Astrocyte of the cerebellum (primary cell): ENCODE data around the gene UBE4B.

Experiments used
- DNase-seq: peaks from one replicate; pipeline ENCODE4 v3.0.0-alpha.2; 2011; ENCODE audit warnings: low read depth
- H3K4me3 ChIP-seq: 2 replicates; pipeline ENCODE4 v1.5.1; 2011; ENCODE audit warnings: mild to moderate bottlenecking, low read depth, low read length, moderate library complexity
- CTCF ChIP-seq: IDR thresholded peaks from 2 replicates; pipeline ENCODE4 v1.5.1; 2012; ENCODE audit warnings: low read length, low read depth, moderate library complexity, mild to moderate bottlenecking; ENCODE audit errors: missing control alignments
- in situ Hi-C: cut with HindIII; loops from 2 replicates; pipeline ENCODE4 v1.10.0; 2017; ENCODE audit warnings: low sequenced_read_pairs

UBE4B gene

GRCh38 chr1:10085076-10085475 is 52.3 kb downstream of the UBE4B start:
- in situ Hi-C loops, result no loop called here
- TF ChIP-seq CTCF, result no peak
- no peak overlapping the region for H3K4me3 ChIP-seq
- DNase-seq, result no peak

GRCh38 chr1:10087210-10087609 is 54.5 kb downstream of the UBE4B start:
- TF ChIP-seq CTCF, result no peak
- DNase-seq, result no peak
- in situ Hi-C loops, result no loop called here
- no peak overlapping the region for H3K4me3 ChIP-seq

- no peak for TF ChIP-seq CTCF
- in situ Hi-C loops, result no loop called here
- no peak overlapping the region for H3K4me3 ChIP-seq
- no peak for DNase-seq
Observed at GRCh38 chr1:10101929-10102328, 69.2 kb downstream of the UBE4B start.

- no peak for TF ChIP-seq CTCF
- in situ Hi-C loops, result no loop called here
Observed at GRCh38 chr1:10103193-10103592, 70.4 kb downstream of the UBE4B start.

GRCh38 chr1:10104834-10105233 is 72.1 kb downstream of the UBE4B start:
- no peak for DNase-seq
- in situ Hi-C loops, result no loop called here
- H3K4me3 ChIP-seq, result no peak overlapping the region
- TF ChIP-seq CTCF, result no peak

More at GRCh38 chr1:10103193-10103592, 70.4 kb downstream of the UBE4B start:
- DNase-seq, result no peak
- no peak overlapping the region for H3K4me3 ChIP-seq

- in situ Hi-C loops, result no loop called here
- DNase-seq, result no peak
- no peak for TF ChIP-seq CTCF
- H3K4me3 ChIP-seq, result no peak overlapping the region
Observed at GRCh38 chr1:10105484-10105883, 72.7 kb downstream of the UBE4B start.

GRCh38 chr1:10106241-10106640 is 73.5 kb downstream of the UBE4B start:
- in situ Hi-C loops, result no loop called here
- DNase-seq, result no peak
- H3K4me3 ChIP-seq, result no peak overlapping the region
- no peak for TF ChIP-seq CTCF
